ENCODE data around the gene SLC52A3.

Gene SLC52A3

DNA sequence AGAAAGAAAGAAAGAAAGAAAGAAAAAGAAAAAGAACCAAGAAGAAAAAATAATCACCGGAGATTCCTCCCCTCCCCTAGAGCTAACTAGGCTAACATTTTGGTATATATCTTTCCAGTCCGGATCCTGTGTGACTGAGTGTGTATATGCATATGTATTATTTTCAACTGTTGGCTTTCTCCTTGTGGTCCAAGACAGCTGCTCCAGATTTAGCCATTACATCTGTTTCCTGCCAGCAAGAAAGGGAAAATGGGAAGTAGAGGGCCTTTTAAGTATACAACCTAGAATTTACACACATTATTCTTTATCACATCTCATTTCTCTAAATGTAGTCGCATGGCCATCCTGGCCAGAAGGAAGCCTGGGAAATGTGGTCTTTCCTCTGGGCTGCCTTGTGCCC is 15.2 kb downstream of the SLC52A3 start:
- H3K4me3 ChIP-seq (replicated peaks; ENCODE audit: low read depth, low read length), result no peak overlapping the region
- TF ChIP-seq, protein P1, sequence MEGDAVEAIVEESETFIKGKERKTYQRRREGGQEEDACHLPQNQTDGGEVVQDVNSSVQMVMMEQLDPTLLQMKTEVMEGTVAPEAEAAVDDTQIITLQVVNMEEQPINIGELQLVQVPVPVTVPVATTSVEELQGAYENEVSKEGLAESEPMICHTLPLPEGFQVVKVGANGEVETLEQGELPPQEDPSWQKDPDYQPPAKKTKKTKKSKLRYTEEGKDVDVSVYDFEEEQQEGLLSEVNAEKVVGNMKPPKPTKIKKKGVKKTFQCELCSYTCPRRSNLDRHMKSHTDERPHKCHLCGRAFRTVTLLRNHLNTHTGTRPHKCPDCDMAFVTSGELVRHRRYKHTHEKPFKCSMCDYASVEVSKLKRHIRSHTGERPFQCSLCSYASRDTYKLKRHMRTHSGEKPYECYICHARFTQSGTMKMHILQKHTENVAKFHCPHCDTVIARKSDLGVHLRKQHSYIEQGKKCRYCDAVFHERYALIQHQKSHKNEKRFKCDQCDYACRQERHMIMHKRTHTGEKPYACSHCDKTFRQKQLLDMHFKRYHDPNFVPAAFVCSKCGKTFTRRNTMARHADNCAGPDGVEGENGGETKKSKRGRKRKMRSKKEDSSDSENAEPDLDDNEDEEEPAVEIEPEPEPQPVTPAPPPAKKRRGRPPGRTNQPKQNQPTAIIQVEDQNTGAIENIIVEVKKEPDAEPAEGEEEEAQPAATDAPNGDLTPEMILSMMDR (IDR thresholded peaks at IDR 0.05; ENCODE audit: low read length, missing control alignments), result no peak
- no peak for DNase-seq (ENCODE audit: low read depth)

DNA sequence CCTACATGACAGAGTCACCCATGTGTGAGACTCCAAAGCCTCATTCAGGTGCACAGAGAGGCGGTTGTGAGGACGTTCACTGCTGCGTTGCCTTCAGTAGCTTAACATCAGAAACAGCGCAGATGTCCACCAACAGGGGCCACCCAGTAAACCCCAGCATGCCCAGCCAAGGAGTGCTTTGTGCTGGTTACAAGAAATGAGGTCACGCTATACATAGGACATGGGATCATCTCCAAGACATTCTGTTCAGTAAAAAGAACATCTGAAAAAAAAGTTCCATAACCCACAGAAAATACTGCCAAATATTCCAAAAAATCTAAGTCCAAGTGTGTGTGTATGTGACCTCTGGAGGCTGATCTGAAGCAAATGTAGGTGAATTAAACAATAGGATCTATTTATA is 16.0 kb downstream of the SLC52A3 start:
- H3K4me3 ChIP-seq (replicated peaks; ENCODE audit: low read depth, low read length), result no peak overlapping the region
- TF ChIP-seq, protein P1 (IDR thresholded peaks at IDR 0.05; ENCODE audit: low read length, missing control alignments), result no peak
- no peak for DNase-seq (ENCODE audit: low read depth)

DNA sequence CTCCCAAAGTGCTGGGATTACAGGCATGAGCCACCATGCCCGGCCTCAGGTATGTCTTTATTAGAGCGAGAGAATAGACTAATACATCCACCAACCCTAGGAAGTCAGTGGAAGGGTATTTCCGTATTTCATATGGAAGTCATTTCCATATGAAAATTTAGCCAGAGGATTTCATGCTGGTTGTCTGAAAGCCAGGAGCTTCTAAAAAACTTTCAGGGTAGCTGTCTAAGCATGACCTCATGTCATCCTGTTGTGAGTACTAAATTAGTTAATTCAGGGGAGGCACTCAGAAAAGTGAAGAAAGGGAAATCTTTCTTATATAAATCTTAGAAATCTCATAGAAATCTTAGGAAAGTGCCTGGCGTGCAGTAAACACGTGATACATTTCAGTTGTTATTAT is 16.5 kb downstream of the SLC52A3 start:
- TF ChIP-seq, protein P1 (IDR thresholded peaks at IDR 0.05; ENCODE audit: low read length, missing control alignments), result no peak
- no peak for DNase-seq (ENCODE audit: low read depth)
- no peak overlapping the region for H3K4me3 ChIP-seq (replicated peaks; ENCODE audit: low read depth, low read length)

DNA sequence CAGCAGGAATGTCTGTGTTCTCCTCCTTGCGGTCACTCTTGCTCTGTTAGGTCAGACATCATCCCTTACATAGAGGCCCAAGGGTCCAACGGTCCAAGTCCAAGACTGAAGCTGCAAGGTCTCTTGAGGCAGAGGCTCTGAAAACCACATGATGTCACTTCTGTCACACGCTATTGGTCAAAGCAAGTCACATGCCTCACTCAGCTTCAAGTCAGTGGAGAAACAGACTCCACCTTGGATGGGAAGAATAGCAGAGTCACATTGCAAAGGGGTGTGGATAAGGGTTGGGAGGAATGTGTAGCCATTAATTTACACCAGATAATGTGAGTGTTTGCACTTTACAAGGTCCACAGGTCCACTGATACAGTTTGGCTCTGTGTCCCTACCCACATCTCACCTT is 17.5 kb downstream of the SLC52A3 start:
- no peak for DNase-seq (ENCODE audit: low read depth)
- TF ChIP-seq, protein P1 (IDR thresholded peaks at IDR 0.05; ENCODE audit: low read length, missing control alignments), result no peak
- H3K4me3 ChIP-seq (replicated peaks; ENCODE audit: low read depth, low read length), result no peak overlapping the region

DNA sequence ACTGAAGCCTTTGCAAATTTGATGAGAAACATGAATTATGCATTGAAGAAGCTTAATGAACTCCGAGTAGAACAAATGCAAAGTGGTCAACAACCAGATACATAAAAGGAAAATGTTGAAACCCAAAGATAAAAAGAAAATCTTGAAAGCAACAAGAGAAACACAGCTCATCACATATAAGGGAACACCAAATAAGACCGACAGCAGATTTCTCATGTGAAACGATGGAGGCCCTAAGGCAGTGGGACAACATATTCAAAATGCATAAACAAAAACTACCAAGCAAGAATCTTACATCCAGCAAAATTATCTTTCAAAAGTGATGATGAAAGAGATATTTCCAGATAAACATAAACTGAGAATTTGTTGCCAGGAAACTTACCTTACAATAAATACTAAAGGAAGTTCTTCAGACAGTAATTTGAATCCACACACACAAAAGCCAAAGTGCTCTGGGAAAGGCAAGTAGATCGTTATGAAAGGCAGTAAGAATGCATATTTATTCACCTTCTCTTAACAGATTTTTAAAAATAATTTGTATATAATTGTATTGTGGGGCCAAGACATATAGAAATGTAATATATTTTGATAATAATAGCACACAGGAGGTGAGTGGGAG is 22.5 kb downstream of the SLC52A3 start:
- no peak overlapping the region for H3K4me3 ChIP-seq (replicated peaks; ENCODE audit: low read depth, low read length)
- DNase-seq (ENCODE audit: low read depth), result peak; percentile 8
- TF ChIP-seq, protein P1 (IDR thresholded peaks at IDR 0.05; ENCODE audit: low read length, missing control alignments), result no peak

DNA sequence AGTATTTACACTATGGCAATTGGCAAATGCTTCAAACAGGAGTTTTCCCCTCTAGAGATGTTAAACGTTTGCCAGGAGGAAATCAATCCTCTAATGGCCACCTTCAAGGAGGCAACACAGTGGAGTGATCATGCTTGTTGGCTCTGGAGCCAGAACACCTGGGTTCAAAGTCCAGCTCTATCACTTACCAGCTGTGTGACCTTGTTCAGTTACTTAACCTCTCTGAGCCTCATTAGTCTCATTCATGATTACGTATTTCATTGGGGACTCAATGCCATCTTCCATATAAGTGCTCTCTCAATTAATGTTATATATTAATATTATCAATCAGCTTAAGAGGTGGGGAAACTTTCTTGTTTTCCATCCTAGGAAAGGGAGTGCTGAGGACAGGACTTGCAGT is 26.1 kb downstream of the SLC52A3 start:
- no peak overlapping the region for H3K4me3 ChIP-seq (replicated peaks; ENCODE audit: low read depth, low read length)
- TF ChIP-seq, protein P1 (IDR thresholded peaks at IDR 0.05; ENCODE audit: low read length, missing control alignments), result no peak
- no peak for DNase-seq (ENCODE audit: low read depth)

DNA sequence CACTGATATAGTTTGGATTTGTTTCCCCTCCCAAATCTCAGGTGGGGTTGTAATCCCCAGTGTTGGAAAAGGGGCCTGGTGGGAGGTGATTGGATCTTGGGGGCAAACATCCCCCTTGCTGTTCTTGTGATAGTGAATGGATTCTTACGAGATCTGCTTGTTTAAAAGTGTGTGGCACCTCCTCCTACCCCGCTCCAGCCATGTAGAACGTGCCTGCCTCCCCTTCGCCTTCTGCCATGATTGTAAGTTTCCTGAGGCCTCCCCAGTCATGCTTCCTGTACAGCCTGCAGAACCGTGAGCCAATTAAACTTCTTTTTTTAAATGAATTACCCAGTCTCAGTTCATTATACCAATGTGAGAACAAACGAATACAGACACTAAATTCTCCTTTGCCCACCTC is 26.7 kb downstream of the SLC52A3 start:
- no peak overlapping the region for H3K4me3 ChIP-seq (replicated peaks; ENCODE audit: low read depth, low read length)
- DNase-seq (ENCODE audit: low read depth), result no peak
- TF ChIP-seq, protein P1 (IDR thresholded peaks at IDR 0.05; ENCODE audit: low read length, missing control alignments), result no peak

Data from fibroblast of pulmonary artery (primary cell).